Measurements from ENCODE around the gene PCDH12. TPM values are rescaled to one million over a fixed set of nuclear protein-coding genes. Genes with fewer than 3 reads are reported as not detected.

The PCDH12 gene
- total and polyA plus RNA-seq, 9 donors = 0.61 to 11.1 (median 2.1) TPM

GRCh38 chr5:141942185-141942857, 15.7 kb downstream of the PCDH12 start:
- H3K9me3 ChIP-seq = no peaks in the 10 kb centered on the region
- no peaks in the 10 kb centered on the region for H3K27me3 ChIP-seq
- TF ChIP-seq CTCF (IDR thresholded peaks at IDR 0.05) (no peak), POLR2A (IDR thresholded peaks at IDR 0.05) (no peak), EP300 (IDR thresholded peaks at IDR 0.05) (no peak)
- no peaks in the 10 kb centered on the region for H3K36me3 ChIP-seq
- no peak overlapping the region for H3K4me3 ChIP-seq
- no peak for DNase-seq
- no peak overlapping the region for H3K27ac ChIP-seq
- intact Hi-C loops (cut with DNase I) = no loop called here
- H3K4me1 ChIP-seq (ENCODE audit: insufficient read depth) = no peaks in the 10 kb centered on the region
- WGBS, 3 donors = 69 to 79% (median 72%) methylated on average over 9 of the region's 9 CpGs

GRCh38 chr5:141941779-141942178, 16.2 kb downstream of the PCDH12 start:
- TF ChIP-seq POLR2A (IDR thresholded peaks at IDR 0.05) = no peak
- no peak for TF ChIP-seq CTCF (IDR thresholded peaks at IDR 0.05)
- no peak for TF ChIP-seq EP300 (IDR thresholded peaks at IDR 0.05)
- H3K4me3 ChIP-seq = no peak overlapping the region
- H3K9me3 ChIP-seq = no peaks in the 10 kb centered on the region
- no peaks in the 10 kb centered on the region for H3K4me1 ChIP-seq (ENCODE audit: insufficient read depth)
- no peak overlapping the region for H3K27ac ChIP-seq
- no peaks in the 10 kb centered on the region for H3K27me3 ChIP-seq
- DNase-seq = no peak
- no peaks in the 10 kb centered on the region for H3K36me3 ChIP-seq
- 77 to 79% (median 78%) methylated on average over 6 of the region's 6 CpGs for WGBS, 3 donors
- intact Hi-C loops (cut with DNase I) = no loop called here

- DNase-seq = no peak
- Histone ChIP-seq H3K27ac (no peak overlapping the region), H3K27me3 (no peaks in the 10 kb centered on the region), H3K9me3 (no peaks in the 10 kb centered on the region), H3K4me3 (no peak overlapping the region), H3K36me3 (no peaks in the 10 kb centered on the region), H3K4me1 (ENCODE audit: insufficient read depth) (no peaks in the 10 kb centered on the region)
- intact Hi-C loops (cut with DNase I) = no loop called here
- TF ChIP-seq CTCF (IDR thresholded peaks at IDR 0.05) (no peak), EP300 (IDR thresholded peaks at IDR 0.05) (no peak), POLR2A (IDR thresholded peaks at IDR 0.05) (no peak)
- 55 to 67% (median 63%) methylated on average over 6 of the region's 6 CpGs for WGBS, 3 donors
Measured at GRCh38 chr5:141941307-141941706, 16.7 kb downstream of the PCDH12 start.

- Histone ChIP-seq H3K27me3 (no peaks in the 10 kb centered on the region), H3K4me1 (ENCODE audit: insufficient read depth) (no peaks in the 10 kb centered on the region), H3K9me3 (no peaks in the 10 kb centered on the region), H3K4me3 (no peak overlapping the region), H3K27ac (no peak overlapping the region), H3K36me3 (no peaks in the 10 kb centered on the region)
- intact Hi-C loops (cut with DNase I) = no loop called here
- TF ChIP-seq EP300 (IDR thresholded peaks at IDR 0.05) (no peak), POLR2A (IDR thresholded peaks at IDR 0.05) (no peak), CTCF (IDR thresholded peaks at IDR 0.05) (no peak)
- no peak for DNase-seq
- 19 to 24% (median 20%) methylated on average over 6 of the region's 6 CpGs for WGBS, 3 donors
Measured at GRCh38 chr5:141940695-141941271, 17.2 kb downstream of the PCDH12 start.
